ENCODE measurements around the gene TRIM5.

- TF ChIP-seq CTCF (IDR thresholded peaks at IDR 0.05; ENCODE audit: insufficient read depth, low read length), result no peak
- no peak for TF ChIP-seq GABPA (IDR thresholded peaks at IDR 0.05; ENCODE audit: low read depth)
- TF ChIP-seq REST (IDR thresholded peaks at IDR 0.05; ENCODE audit: insufficient replicate concordance, low read depth), result no peak
- no peak for TF ChIP-seq POLR2AphosphoS5 (IDR thresholded peaks at IDR 0.05; ENCODE audit: low read depth)
- TF ChIP-seq SPI1 (IDR thresholded peaks at IDR 0.05; ENCODE audit: borderline replicate concordance, low read depth), result no peak
Observed at GRCh38 chr11:5690216-5690615, 5.3 kb upstream of the TRIM5 start.

Measured in HL-60 (cell line).